Measurements from ENCODE around the gene KAZALD1. TPM values are rescaled to one million over a fixed set of nuclear protein-coding genes. Genes with fewer than 3 reads are reported as not detected.

KAZALD1 gene, protein sequence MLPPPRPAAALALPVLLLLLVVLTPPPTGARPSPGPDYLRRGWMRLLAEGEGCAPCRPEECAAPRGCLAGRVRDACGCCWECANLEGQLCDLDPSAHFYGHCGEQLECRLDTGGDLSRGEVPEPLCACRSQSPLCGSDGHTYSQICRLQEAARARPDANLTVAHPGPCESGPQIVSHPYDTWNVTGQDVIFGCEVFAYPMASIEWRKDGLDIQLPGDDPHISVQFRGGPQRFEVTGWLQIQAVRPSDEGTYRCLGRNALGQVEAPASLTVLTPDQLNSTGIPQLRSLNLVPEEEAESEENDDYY
- total RNA-seq (2014; rRNA removed) = 15.1 and 16.1 TPM in 2 replicates
- 4.3 TPM for polyA plus RNA-seq (2012)

DNA sequence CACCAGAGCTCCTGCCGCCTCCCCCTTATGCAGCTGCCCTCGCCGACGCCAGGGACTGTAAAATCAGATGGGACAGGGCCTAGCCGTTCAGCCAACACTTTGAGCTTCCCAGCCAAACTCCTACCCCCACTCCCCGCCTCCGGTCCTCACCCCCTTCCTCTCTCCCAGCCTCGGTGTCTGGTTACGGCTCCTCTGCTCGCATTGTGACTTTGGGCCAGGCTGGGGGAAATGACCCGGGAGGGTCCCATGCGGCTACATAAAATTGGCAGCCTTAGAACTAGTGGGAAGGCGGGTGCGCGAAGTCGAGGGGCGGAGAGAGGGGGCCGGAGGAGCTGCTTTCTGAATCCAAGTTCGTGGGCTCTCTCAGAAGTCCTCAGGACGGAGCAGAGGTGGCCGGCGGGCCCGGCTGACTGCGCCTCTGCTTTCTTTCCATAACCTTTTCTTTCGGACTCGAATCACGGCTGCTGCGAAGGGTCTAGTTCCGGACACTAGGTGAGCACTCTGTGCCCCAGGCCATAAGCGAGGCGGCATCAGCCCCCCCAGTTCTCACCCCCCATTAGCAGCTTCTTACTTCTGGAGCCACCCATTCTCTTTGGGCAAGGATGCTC is at the start of gene KAZALD1:
TSS of gene KAZALD1 (plus strand) at position 366 of the 608 bp plus-strand sequence. CDS start 604 bp downstream, outside the sequence.
- no peak for DNase-seq (ENCODE audit: low read depth)

DNA sequence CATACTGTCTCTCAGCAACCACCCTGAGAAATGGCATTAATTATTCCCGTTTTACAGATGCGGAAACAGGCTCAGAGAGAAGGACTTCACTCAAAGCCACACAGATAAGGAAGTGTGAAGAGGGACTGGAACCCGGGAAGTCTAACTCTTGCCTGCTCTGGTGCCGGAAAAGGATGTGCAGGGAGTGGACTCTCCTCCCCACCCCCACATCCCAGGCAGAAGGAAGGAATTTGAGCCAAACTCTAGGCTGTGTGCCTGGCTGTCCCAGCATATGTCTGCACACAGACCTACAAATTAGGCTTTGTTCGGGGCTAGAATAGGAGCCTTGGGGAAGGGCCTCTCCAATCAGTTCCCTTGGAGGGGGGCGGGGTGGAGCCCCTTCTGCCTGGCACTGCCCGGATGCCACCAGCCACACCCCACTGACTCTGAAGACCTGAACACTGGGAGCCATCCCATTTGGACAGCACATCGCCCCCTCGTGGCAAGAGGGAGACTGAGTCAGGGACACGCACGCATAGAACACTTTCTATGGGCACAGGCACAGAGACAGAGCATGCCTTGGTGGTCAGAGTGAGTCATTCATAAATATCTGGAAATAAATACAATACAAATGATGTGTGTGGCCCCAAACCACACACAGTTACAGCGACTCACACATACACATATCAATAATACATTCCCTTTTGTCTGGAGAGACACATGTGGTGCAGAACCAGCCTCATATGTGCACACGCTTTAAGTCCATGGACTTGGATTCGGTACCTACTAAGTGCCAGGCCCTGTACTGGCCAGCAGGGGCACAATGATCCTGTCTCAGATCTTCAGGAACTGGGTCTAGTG is 49.0 kb upstream of the KAZALD1 start:
- peak; percentile 97 for DNase-seq (ENCODE audit: low read depth)

DNA sequence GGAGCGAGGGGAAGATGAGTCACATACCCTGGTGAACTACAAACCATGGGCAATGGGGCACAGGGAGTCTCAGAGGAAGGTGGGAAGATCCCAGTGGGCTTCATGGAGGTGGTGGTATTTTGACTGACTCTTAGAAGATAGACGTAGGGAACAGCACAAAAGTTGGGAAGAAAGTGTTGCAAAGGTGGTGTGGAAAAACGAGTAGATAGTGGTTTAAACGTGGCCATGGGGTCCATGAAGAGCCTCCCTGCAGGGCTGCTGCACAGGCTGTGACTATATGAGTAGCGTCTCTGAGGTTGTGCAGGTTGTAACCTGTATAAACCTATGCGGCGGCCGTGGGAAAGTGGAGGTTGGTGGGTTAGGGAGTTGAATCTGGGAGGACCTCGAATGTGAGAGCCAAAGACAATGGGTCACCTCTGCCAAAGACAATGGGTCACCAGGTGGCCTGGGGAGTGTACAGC is 48.4 kb upstream of the KAZALD1 start:
- no peak for DNase-seq (ENCODE audit: low read depth)

DNA sequence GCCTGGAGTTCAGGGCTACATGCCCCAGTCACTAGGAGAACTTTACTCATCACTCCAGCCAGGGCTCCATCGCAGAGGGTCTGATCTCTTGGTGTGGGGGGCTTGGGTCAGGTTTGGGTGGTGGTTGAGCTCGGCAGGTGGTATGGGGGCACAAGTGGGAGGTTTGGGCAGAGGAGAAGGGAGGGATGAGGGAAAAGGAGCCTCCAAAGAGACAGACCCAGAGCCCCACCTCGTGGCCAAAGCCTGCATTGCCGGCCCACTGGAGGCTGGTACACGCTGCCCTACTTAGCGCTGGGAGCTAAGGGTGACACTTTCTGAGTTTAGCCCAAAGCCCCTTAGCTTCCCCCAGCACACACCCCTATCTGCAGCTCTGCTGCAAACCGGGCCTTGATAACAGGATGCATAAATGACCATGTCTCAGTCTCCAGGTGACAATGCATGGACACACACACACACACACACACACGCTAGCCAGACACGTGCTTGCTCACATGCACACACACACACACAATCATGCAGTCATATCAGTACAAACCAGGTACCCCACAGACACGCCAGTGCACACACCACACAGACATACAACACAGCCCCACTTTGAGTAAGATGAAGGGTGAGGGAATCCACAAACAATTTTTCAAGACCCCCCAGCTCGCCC is 47.4 kb upstream of the KAZALD1 start:
- DNase-seq (ENCODE audit: low read depth) = peak; percentile 66

DNA sequence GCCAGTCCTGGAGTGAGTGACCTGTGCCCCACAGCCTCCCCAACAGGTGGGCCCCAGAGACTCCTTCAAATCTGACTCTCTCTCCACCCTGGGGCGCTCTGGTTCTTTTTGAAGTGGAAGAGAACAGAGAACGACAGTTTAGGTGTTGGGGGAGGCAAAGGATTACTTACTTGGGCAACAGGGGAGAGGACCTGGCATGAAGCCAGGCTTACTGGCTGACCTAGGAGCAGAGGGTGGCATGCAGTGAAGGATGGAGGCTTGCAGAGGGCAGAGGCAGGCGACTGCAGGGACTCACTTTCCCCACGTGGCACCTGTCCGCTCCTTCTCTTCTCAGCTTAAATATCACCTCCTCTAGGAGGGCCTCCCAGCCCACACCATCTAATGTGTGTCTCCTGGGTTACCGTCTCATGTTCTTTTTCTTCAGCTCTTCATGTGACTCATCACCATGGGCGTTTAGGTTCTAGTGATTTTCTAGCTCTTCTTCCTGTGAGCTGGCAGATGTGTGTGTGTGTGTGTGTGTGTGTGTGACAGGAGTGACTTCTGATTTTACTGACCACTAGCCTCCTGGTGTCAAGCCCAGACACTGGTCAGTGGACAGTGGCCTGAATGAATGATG is 46.7 kb upstream of the KAZALD1 start:
- peak; percentile 99 for DNase-seq (ENCODE audit: low read depth)

DNA sequence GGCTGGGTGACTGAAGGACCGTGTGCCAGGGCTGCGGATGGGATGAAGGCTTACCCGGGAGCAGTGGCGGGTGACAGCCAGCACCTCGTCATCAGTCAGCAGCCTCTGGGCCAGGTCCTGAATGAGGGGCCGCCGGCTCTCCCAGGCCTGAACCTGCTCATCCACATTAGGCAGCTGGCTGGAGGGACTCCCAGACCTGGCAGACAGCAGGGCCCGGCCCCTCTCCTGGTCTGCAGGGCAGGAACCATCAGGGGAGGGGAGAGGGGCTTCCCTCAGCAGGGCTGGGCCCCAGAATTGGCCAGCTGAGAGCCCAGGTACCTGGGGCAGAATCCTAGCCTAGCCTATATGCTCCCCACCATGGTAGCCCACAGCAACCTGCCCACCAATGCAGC is 46.2 kb upstream of the KAZALD1 start:
- DNase-seq (ENCODE audit: low read depth) = no peak

DNA sequence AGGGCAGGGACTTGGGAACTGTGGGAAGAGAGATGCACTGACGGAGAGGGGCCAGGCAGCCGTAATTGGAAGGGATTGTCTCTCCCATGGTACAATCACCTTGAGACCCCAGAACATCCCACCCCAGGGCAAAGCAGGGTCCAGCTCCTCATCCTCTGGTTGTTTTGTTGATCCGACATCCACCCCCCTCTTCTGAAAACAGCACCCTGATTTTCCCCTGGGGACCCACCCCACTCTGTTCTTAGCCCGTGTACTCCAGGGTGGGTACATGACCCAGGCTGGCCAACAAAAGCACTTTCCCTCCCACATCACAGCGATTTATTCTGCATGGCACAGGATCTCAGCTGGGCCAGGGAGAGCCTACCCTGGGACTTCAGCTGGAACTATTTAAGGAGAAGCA is 45.0 kb upstream of the KAZALD1 start:
- no peak for DNase-seq (ENCODE audit: low read depth)

DNA sequence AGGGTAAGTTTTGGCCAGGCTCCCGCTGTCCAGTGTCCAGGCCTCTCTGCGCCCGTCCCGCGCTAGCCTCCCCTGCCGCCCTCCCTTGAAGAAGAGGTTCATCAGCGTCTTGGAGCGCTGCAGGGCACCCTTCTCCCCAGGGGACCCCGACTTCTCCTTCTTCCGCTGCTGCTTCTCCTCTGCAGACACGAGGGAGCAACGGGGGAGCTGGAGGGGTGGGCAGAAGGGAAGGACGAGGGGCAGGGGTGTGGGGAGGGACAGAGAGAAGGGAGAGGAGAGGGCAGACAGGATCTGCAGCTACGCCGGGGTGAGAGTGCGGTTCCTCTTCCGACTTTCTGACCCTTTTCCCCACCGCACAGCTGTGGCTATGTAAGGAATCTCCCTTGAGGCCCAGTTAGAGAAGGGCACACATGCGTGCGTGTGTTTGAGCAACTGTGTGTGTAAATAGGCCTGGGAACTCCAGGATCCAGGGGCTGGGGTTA is 43.6 kb upstream of the KAZALD1 start:
- no peak for DNase-seq (ENCODE audit: low read depth)

DNA sequence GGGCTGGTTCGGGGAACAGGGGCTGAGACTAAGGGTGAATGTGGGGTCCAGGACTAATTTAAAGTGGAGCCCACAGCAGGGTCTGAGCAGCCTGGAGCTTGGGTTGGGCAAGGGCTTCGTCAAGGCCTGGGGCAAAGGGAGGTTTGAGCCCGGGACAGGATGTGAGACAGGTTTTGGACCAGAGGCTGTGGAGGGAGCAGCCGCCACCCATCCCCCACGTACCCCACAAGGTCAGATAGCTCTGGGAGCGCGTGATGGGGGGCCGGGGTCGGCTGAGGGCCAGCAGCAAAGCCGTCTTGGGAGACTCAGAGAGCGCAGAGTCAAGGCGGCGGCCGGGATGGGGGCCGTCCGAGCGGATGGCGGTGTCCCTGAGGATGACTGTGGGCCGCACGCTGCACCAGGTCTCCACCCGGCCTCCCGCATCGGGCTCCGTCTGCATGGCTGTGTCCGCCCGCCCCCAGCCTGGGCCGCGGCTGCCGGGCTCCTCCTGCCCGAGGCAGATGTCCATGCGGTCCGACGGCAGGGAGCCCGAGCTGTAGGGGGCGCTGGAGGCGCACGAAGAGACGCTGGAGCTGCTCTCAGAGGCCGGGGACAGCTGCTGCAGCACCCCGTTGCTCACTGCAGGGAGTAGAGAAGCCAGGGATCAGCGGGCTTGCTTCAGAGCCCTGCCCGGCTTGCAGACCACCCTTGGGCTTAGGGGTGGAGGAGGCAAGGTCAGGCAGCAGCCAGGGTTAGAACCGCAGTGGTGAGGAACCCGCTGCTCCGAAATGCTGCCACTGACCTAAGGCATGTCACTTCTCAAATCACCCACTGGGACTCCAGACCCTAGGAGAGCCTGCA is 43.0 kb upstream of the KAZALD1 start:
- DNase-seq (ENCODE audit: low read depth) = peak; percentile 86

DNA sequence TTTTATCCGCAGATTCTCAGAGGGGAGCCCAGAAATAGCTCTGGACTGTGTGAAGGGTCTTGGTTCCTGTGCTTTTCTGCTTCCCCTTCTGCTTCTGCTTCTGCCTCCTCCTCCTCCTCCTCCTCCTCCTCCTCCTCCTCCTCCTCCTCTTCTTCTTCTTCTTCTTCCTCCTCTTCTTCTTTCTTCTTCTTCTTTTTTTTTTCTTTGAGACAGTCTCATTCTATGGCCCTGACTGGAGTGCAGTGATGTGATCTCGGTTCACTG is 42.4 kb upstream of the KAZALD1 start:
- DNase-seq (ENCODE audit: low read depth) = no peak

DNA sequence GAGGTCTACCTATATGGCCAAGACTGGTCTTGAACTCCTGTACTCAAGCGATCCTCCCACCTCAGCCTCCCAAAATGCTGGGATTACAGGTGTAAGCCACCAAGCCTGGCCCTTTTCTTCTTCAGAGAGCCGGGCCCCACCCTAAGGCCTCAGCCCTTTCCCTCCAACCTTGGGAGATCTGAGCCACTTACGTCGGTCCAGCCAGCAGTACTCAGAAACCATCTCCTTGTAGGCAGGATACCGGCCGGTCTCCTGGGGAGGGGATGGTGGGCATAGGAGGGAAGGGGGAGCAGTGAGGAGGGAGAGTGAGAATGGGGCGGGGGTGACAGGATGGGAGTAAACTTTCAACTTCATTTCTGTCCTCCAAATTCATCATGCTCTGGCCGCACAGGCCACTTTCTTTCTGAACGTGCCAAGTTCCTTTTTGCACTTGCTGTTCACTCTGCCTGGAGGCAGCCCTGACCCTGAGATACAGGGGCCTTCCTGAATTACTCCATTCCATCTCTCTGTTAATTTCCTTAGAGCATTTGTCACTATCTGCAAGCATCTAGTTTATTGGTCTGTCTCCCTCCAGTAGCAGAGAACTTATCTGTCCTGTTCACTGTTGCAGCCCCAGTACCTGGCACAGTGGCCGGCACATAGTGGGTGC is 41.2 kb upstream of the KAZALD1 start:
- DNase-seq (ENCODE audit: low read depth) = no peak

DNA sequence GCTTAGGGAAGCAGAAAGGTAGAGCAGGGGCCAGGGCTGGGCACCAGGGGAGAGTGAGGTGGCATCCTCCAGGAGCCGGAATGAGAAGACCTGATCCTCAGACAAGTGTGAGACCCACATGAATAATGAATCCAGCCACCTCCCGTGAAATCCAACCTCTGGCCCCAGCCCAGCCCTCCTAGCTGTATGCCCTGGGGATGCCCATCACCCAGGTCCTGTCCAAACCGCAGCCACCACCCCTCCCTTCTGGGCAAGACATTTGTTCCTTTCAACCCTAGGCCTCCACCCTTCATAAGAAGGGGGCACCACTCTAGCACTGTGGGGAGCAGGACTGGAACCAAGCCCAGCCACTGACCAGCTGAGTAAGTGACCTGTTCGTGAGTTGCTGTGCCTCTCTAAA is 40.5 kb upstream of the KAZALD1 start:
- DNase-seq (ENCODE audit: low read depth) = no peak

DNA sequence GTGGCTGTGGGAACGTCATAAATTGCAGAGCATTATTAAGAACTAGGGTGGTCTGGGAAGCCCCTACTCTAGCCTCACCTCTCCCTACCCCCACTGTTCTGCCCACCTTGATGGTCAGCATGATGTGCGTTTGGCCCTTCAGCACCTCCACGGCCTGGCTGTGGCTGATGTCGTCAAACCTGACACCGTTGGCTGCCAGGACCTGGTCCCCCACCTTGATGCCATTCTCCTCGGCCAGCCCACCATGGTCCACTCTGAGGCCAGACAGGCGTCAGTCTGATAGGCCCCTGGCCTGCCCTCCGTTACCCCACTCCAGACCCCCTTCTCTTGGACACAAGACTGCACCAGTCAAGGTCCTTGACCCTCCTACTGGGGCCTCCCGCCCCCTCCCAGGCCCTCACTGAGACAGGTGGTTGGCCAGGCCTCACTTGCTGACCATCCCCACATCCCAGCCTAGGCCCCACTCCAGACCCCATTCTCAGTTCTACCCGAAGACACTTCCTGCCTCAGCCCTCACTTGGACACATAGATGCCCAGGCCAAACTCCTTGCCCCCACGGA is 40.0 kb upstream of the KAZALD1 start:
- no peak for DNase-seq (ENCODE audit: low read depth)

DNA sequence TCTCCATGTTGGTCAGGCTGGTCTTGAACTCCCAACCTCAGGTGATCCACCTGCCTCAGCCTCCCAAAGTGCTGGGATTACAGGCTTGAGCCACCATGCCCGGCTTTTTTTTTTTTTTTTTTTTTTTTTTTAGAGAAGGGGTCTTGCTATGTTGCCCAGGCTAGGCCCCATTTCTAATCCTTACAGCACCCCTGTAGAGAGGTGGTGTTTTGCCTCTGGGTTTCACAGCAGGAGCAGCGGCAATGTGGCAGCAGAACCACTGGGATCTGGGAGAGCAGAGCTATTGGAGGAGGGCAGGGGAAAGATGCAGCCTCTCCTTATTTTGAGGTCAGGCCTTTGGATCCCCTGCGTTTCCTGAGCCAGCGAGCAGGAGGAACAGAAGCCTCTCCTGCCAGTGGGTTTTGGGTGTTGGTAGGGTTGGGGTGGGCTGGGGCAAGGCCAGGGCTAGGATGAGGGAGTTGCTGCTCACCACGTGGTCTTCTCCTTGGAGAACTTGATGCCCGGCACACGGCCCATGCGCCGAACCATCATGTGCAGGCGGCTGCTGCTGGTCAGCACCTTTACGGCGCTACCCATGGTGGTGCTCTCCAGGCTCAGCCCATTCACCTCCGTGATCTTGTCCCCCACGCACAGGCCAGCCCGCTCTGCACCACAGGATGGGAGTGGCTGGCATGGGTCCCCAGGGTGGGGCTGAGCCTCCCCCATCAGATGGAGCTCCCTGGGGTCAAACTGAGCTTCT is 38.7 kb upstream of the KAZALD1 start:
- no peak for DNase-seq (ENCODE audit: low read depth)

DNA sequence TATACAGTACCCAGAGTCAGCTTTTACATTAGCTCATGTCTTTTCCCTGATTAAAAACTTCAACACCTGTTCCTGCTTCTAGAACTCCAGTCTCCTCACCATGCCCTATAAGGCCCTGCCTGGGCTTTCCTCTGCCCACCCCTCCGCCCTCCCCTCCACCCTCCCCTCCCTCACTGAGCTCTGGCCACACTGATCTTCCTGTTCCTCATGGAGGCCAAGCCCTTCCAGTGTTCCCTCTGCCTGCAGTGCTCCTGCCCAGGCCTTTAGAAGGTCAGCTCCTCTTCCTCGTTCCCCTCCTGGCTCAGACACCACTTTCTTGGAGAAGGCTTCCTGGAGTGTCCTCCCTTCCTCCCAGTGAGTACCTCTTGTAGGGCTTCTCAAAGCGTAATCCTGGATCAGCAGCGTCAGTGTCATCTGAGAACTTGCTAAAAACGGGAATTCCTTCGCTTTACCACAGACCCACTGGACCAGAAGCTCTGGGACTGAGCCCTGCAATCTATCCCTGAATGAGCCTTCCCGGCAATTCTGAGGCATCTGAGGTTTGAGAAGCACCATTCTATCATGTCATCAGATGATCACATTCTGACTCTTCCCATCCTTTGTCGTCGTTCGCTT is 34.6 kb upstream of the KAZALD1 start:
- no peak for DNase-seq (ENCODE audit: low read depth)

DNA sequence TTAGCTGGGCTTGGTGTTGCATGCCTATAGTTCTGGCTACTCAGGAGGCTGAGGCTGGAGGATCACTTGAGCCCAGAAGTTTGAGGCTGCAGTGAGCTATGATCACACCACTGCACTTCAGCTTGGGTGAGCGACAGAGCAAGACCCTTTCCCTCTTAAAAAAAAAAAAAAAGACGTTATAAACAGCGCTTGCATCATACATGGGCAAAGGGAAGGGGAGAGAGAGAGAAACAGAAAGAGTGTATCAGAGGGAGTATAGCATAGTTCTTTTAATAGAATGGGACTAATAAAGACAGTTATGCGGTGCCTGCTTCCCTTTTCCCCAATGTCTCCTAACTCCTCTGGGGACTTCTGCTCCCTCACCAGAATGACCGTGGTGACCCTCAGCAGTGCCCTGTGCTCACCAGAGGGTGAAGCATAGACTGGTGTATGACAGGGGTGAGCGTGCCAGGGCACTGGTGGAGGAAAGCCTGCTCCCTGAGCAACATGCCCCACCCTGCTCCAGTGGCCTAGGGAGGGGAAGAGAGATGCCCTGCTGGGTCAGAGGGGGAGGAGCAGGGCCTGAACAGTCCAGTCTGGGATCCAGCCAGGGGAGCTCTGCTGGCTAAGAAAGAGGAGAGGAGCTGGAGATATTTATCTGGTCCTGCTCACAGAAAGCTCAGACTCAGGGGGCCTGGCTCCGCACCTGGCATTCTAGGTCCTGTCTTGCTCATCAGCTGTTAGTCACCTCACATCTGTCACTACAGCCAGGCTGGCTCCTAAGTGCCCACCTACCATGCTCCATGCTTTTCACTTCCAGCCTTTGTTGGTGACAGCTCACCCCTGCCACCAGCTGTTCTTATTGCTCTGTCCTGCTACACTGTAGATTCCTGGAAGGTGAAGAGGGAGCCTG is 33.1 kb upstream of the KAZALD1 start:
- peak; percentile 64 for DNase-seq (ENCODE audit: low read depth)

DNA sequence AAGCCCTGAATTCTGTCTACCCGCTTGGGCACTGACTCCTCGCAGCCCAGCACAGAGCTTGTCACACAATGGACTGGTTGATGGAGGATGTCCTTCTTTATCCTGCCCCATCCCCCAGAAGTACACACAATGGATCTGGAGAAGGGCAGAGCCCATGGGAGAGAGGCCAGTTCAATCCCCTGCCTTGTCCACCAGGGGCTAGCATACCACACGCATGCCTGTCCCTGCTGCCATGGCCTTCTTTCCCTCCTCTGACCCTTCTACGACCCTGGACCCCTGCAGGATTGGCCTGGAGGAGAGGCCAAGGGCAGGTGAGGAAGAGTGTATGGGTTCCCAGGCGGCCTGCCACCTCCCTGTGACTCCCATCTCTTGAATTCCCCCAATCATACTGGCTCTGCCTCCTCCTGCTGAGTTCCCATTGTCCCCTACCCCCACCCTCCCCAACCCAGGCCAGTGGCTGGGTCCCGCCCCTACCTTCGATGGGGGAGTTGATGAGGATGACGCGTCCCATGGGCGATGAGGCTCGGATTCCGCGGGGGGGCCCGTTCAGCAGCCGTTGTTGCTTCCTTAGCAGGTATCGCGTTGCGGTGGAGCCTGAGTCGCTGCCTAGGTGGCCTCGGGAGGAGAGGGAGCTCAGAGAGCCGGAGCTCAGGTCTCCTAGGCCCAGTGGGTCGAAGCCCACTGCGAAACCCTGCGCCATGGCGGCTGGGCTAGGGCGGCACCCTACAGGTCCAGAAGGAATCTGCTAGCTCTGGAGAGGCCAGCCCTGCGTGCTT is 32.1 kb upstream of the KAZALD1 start:
- no peak for DNase-seq (ENCODE audit: low read depth)

All from LHCN-M2 (cell line).